ENCODE data around the gene UTP25.

The UTP25 gene

DNA sequence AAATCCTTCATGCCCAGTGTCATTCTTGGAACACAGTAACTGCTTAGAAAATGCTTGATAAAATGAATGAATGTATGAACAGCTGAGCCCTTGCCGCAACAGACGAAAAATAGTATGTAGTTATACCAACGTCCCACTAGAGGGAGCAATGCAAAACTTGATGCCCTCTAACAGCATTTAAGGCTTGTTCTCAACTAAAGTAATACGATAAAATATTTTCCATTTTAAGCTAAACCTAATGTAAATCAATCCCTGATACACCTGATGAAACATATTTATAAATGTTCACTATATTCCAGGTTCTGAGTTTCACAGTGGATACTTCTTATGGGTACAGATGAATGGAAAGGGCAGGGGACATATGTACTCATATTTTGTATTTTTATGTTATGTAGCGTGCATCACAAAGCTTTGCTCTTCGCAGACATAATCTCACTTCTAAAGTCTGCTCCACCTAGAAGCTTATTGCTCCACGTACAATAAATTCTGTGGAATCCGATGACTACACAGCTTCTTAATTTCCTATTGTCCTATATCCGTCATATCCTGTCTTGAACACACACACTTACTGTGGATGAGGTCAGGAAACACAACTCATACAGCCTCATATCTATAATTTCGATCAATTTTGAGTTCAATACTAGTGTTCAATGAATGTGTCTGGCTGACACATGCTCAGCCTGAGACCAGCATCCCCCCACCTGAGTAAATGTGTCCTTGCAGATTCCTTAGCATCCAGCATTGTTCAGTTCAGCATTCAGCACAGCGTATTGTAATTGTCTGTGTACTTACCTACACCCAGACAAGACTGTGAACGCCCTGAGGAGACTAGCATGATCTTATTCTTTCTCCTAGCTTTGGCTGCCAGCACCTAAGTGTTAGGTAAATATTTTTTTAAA, 4.4 kb upstream of the UTP25 start:
- H3K4me3 ChIP-seq (ENCODE audit: low read length) = no peak overlapping the region
- no peak overlapping the region for H3K9ac ChIP-seq (ENCODE audit: low read depth, low read length)
- H3K27me3 ChIP-seq (ENCODE audit: insufficient read depth, low read length) = peaks cover 19% of the 10 kb centered on the region
- no peak overlapping the region for H3K27ac ChIP-seq (ENCODE audit: low read length)
- H3K9me3 ChIP-seq (ENCODE audit: insufficient read depth, low read depth, low read length) = no peaks in the 10 kb centered on the region
- no peaks in the 10 kb centered on the region for H3K36me3 ChIP-seq (ENCODE audit: insufficient read depth, low read depth, low read length)
- no peaks in the 10 kb centered on the region for H3K4me1 ChIP-seq (ENCODE audit: insufficient read depth, low read length)

GRCh38 chr1:209825591-209826434, 2.0 kb upstream of the UTP25 start:
- Histone ChIP-seq H3K9me3 (ENCODE audit: insufficient read depth, low read depth, low read length) (no peaks in the 10 kb centered on the region), H3K9ac (ENCODE audit: low read depth, low read length) (no peak overlapping the region), H3K36me3 (ENCODE audit: insufficient read depth, low read depth, low read length) (peaks cover 2% of the 10 kb centered on the region), H3K4me1 (ENCODE audit: insufficient read depth, low read length) (no peaks in the 10 kb centered on the region), H3K27ac (ENCODE audit: low read length) (no peak overlapping the region), H3K27me3 (ENCODE audit: insufficient read depth, low read length) (peaks cover 5% of the 10 kb centered on the region; the same call in 1 of the 2 replicates), H3K4me3 (ENCODE audit: low read length) (no peak overlapping the region)

GRCh38 chr1:209829716-209830115, 1.9 kb downstream of the UTP25 start:
- H3K36me3 ChIP-seq (ENCODE audit: insufficient read depth, low read depth, low read length) = peaks cover 39% of the 10 kb centered on the region
- no peak overlapping the region for H3K27ac ChIP-seq (ENCODE audit: low read length)
- H3K4me1 ChIP-seq (ENCODE audit: insufficient read depth, low read length) = no peaks in the 10 kb centered on the region
- H3K9ac ChIP-seq (ENCODE audit: low read depth, low read length) = no peak overlapping the region
- H3K4me3 ChIP-seq (ENCODE audit: low read length) = no peak overlapping the region
- H3K27me3 ChIP-seq (ENCODE audit: insufficient read depth, low read length) = no peaks in the 10 kb centered on the region
- H3K9me3 ChIP-seq (ENCODE audit: insufficient read depth, low read depth, low read length) = no peaks in the 10 kb centered on the region

GRCh38 chr1:209830722-209831121, 3.0 kb downstream of the UTP25 start:
- H3K36me3 ChIP-seq (ENCODE audit: insufficient read depth, low read depth, low read length) = peaks cover 49% of the 10 kb centered on the region
- H3K27ac ChIP-seq (ENCODE audit: low read length) = no peak overlapping the region
- H3K4me1 ChIP-seq (ENCODE audit: insufficient read depth, low read length) = no peaks in the 10 kb centered on the region
- H3K4me3 ChIP-seq (ENCODE audit: low read length) = no peak overlapping the region
- H3K27me3 ChIP-seq (ENCODE audit: insufficient read depth, low read length) = no peaks in the 10 kb centered on the region
- no peaks in the 10 kb centered on the region for H3K9me3 ChIP-seq (ENCODE audit: insufficient read depth, low read depth, low read length)
- no peak overlapping the region for H3K9ac ChIP-seq (ENCODE audit: low read depth, low read length)

- Histone ChIP-seq H3K4me1 (ENCODE audit: insufficient read depth, low read length) (no peaks in the 10 kb centered on the region), H3K9ac (ENCODE audit: low read depth, low read length) (no peak overlapping the region), H3K4me3 (ENCODE audit: low read length) (no peak overlapping the region), H3K27me3 (ENCODE audit: insufficient read depth, low read length) (no peaks in the 10 kb centered on the region), H3K27ac (ENCODE audit: low read length) (no peak overlapping the region), H3K36me3 (ENCODE audit: insufficient read depth, low read depth, low read length) (peaks cover 58% of the 10 kb centered on the region), H3K9me3 (ENCODE audit: insufficient read depth, low read depth, low read length) (no peaks in the 10 kb centered on the region)
Measured at GRCh38 chr1:209831615-209832014, 3.8 kb downstream of the UTP25 start.

- H3K27ac ChIP-seq (ENCODE audit: low read length) = no peak overlapping the region
- H3K4me1 ChIP-seq (ENCODE audit: insufficient read depth, low read length) = no peaks in the 10 kb centered on the region
- H3K9ac ChIP-seq (ENCODE audit: low read depth, low read length) = no peak overlapping the region
Measured at GRCh38 chr1:209835782-209836298, 8.1 kb downstream of the UTP25 start.

GRCh38 chr1:209837671-209838070, 9.9 kb downstream of the UTP25 start:
- Histone ChIP-seq H3K9me3 (ENCODE audit: insufficient read depth, low read depth, low read length) (no peaks in the 10 kb centered on the region), H3K36me3 (ENCODE audit: insufficient read depth, low read depth, low read length) (peaks cover 100% of the 10 kb centered on the region), H3K4me1 (ENCODE audit: insufficient read depth, low read length) (no peaks in the 10 kb centered on the region), H3K27me3 (ENCODE audit: insufficient read depth, low read length) (no peaks in the 10 kb centered on the region), H3K27ac (ENCODE audit: low read length) (no peak overlapping the region), H3K9ac (ENCODE audit: low read depth, low read length) (no peak overlapping the region), H3K4me3 (ENCODE audit: low read length) (no peak overlapping the region)

More at GRCh38 chr1:209835782-209836298, 8.1 kb downstream of the UTP25 start:
- H3K36me3 ChIP-seq (ENCODE audit: insufficient read depth, low read depth, low read length) = peaks cover 98% of the 10 kb centered on the region
- no peak overlapping the region for H3K4me3 ChIP-seq (ENCODE audit: low read length)
- no peaks in the 10 kb centered on the region for H3K27me3 ChIP-seq (ENCODE audit: insufficient read depth, low read length)
- H3K9me3 ChIP-seq (ENCODE audit: insufficient read depth, low read depth, low read length) = no peaks in the 10 kb centered on the region

DNA sequence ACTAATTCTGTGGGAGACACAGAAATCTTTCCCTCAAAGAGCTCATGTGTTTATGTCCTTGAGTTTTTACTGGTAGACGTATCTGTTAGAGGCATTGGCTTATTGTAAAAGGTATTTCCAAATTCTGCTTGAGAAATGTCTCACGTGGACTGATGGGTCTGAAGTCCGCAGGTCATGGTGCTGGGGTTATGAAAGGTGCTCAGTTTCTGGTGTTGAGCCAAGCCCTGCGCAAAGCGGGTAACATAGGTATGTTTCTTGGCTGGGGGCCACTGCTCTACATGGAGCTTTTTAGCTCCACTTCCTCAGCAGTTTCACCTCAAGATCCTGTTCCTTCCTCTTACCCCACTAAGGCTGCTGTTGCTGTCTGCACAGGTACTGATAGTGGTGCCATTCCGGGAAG, 10.8 kb downstream of the UTP25 start:
- Histone ChIP-seq H3K27ac (ENCODE audit: low read length) (no peak overlapping the region), H3K9ac (ENCODE audit: low read depth, low read length) (no peak overlapping the region), H3K4me3 (ENCODE audit: low read length) (no peak overlapping the region), H3K27me3 (ENCODE audit: insufficient read depth, low read length) (no peaks in the 10 kb centered on the region), H3K36me3 (ENCODE audit: insufficient read depth, low read depth, low read length) (peaks cover 100% of the 10 kb centered on the region), H3K4me1 (ENCODE audit: insufficient read depth, low read length) (no peaks in the 10 kb centered on the region), H3K9me3 (ENCODE audit: insufficient read depth, low read depth, low read length) (no peaks in the 10 kb centered on the region)

- Histone ChIP-seq H3K9ac (ENCODE audit: low read depth, low read length) (no peak overlapping the region), H3K4me3 (ENCODE audit: low read length) (no peak overlapping the region), H3K27ac (ENCODE audit: low read length) (no peak overlapping the region), H3K4me1 (ENCODE audit: insufficient read depth, low read length) (no peaks in the 10 kb centered on the region), H3K36me3 (ENCODE audit: insufficient read depth, low read depth, low read length) (peaks cover 96% of the 10 kb centered on the region), H3K9me3 (ENCODE audit: insufficient read depth, low read depth, low read length) (no peaks in the 10 kb centered on the region), H3K27me3 (ENCODE audit: insufficient read depth, low read length) (no peaks in the 10 kb centered on the region)
Measured at GRCh38 chr1:209839875-209840546, 12.2 kb downstream of the UTP25 start.

GRCh38 chr1:209840611-209841010, 12.8 kb downstream of the UTP25 start:
- Histone ChIP-seq H3K9ac (ENCODE audit: low read depth, low read length) (no peak overlapping the region), H3K27me3 (ENCODE audit: insufficient read depth, low read length) (no peaks in the 10 kb centered on the region), H3K36me3 (ENCODE audit: insufficient read depth, low read depth, low read length) (peaks cover 96% of the 10 kb centered on the region), H3K4me3 (ENCODE audit: low read length) (no peak overlapping the region), H3K9me3 (ENCODE audit: insufficient read depth, low read depth, low read length) (no peaks in the 10 kb centered on the region), H3K27ac (ENCODE audit: low read length) (no peak overlapping the region), H3K4me1 (ENCODE audit: insufficient read depth, low read length) (no peaks in the 10 kb centered on the region)

- Histone ChIP-seq H3K9ac (ENCODE audit: low read depth, low read length) (no peak overlapping the region), H3K4me1 (ENCODE audit: insufficient read depth, low read length) (no peaks in the 10 kb centered on the region), H3K36me3 (ENCODE audit: insufficient read depth, low read depth, low read length) (peaks cover 87% of the 10 kb centered on the region), H3K4me3 (ENCODE audit: low read length) (no peak overlapping the region), H3K9me3 (ENCODE audit: insufficient read depth, low read depth, low read length) (no peaks in the 10 kb centered on the region), H3K27ac (ENCODE audit: low read length) (no peak overlapping the region), H3K27me3 (ENCODE audit: insufficient read depth, low read length) (no peaks in the 10 kb centered on the region)
Measured at GRCh38 chr1:209844695-209845407, 17.1 kb downstream of the UTP25 start.
